Small intestine (tissue), 7 donors: ENCODE results near the gene SPEG. TPM values are rescaled to one million over a fixed set of nuclear protein-coding genes. Genes with fewer than 3 reads are reported as not detected.

ENCODE experiments used
- DNase-seq, 2 donors: peaks; one replicate each; pipeline versions ENCODE4 v3.0.0 to v3.0.0-alpha.2; 2013
- FAIRE-seq: peaks from 2 replicates; lab custom pipeline; 2012; peaks lifted over from hg19 to GRCh38; lab: Jason Lieb, UNC
- H3K27ac ChIP-seq, 3 donors: one replicate each; pipeline ENCODE4 v1.5.1; 2013; ENCODE audit warnings: low read length in 2 of 3, mild to moderate bottlenecking in 2 of 3, control low read depth in 1 of 3, inconsistent platforms in 1 of 3, low read depth in 1 of 3, moderate library complexity in 1 of 3
- H3K27me3 ChIP-seq, 3 donors: one replicate each; pipeline ENCODE4 v1.6.1; 2013; ENCODE audit warnings: low read length in 3 of 3, inconsistent platforms in 1 of 3; ENCODE audit not compliant: control insufficient read depth in 3 of 3, insufficient read depth in 3 of 3
- H3K36me3 ChIP-seq, 3 donors: one replicate each; pipeline ENCODE4 v1.6.1; 2013; ENCODE audit warnings: low read length in 3 of 3, inconsistent platforms in 1 of 3, low read depth in 1 of 3, mild to moderate bottlenecking in 1 of 3, moderate library complexity in 1 of 3; ENCODE audit not compliant: control insufficient read depth in 3 of 3, insufficient read depth in 2 of 3
- H3K4me1 ChIP-seq, 3 donors: one replicate each; pipeline ENCODE4 v1.6.1; 2013; ENCODE audit warnings: low read length in 2 of 3, inconsistent platforms in 1 of 3, low read depth in 1 of 3, mild to moderate bottlenecking in 1 of 3, moderate library complexity in 1 of 3; ENCODE audit not compliant: control insufficient read depth in 3 of 3, insufficient read depth in 2 of 3
- H3K4me3 ChIP-seq, 3 donors: one replicate each; pipeline ENCODE4 v1.5.1; 2013; ENCODE audit warnings: low read length in 3 of 3, control low read depth in 1 of 3, inconsistent platforms in 1 of 3, low read depth in 1 of 3, mild to moderate bottlenecking in 1 of 3, moderate library complexity in 1 of 3
- H3K9me3 ChIP-seq, 2 donors: one replicate each; pipeline ENCODE4 v1.6.1; 2013; ENCODE audit warnings: low read depth in 1 of 2, low read length in 1 of 2; ENCODE audit not compliant: control insufficient read depth in 2 of 2, insufficient read depth in 1 of 2
- WGBS, 3 donors: extraction: QIAGEN DNeasy Blood & Tissue Kit; methylation state at CpG; one replicate each; pipeline ENCODE4 v1.1.7; 2013; 5-methylcytosine and 5-hydroxymethylcytosine counted together
- polyA plus RNA-seq, 4 donors: library from polyadenylated mRNA; stranded (reverse) in 3 of 4; unstranded in 1 of 4; fragments of 200-250 nt in 3 of 4; fragments of 120-200 nt in 1 of 4; gene quantifications; one replicate each; pipeline versions ENCODE4 v1.2.1 to v1.2.3, GENCODE V29; 2013
- donor health status: healthy with polysubstance abuse.
- donor health status: control.
- donor health status: control.
- donor health status: Bipolar disorder and iron deficiency.
- donor health status: healthy.

The SPEG gene
- polyA plus RNA-seq, 4 donors = 0.45 to 15.7 (median 5.3) TPM

- Histone ChIP-seq H3K9me3 (no peaks in the 10 kb centered on the region), H3K27me3 (peaks cover 0 to 38% (median 6%) of the 10 kb centered on the region in 3 donors), H3K4me3 (no peak overlapping the region), H3K36me3 (peaks cover 0 to 16% (median 0%) of the 10 kb centered on the region in 3 donors), H3K4me1 (peaks cover 0 to 9% (median 0%) of the 10 kb centered on the region in 3 donors), H3K27ac (no peak overlapping the region)
- DNase-seq (no peak), FAIRE-seq (no peak)
- 77 to 85% (median 83%) methylated on average over 8 of the region's 8 CpGs for WGBS, 3 donors
Observed at GRCh38 chr2:219422952-219423534, 11.6 kb upstream of the SPEG start.

GRCh38 chr2:219423652-219424377 is 10.8 kb upstream of the SPEG start:
- FAIRE-seq = no peak

GRCh38 chr2:219425238-219426067 is 9.2 kb upstream of the SPEG start:
- FAIRE-seq (no peak), DNase-seq (no peak)
- H3K27ac ChIP-seq = no peak overlapping the region
- peaks cover 0 to 15% (median 0%) of the 10 kb centered on the region in 3 donors for H3K27me3 ChIP-seq
- 70 to 86% (median 81%) methylated on average over 7 to 8 of the region's 8 CpGs for WGBS, 3 donors
- peaks cover 0 to 15% (median 0%) of the 10 kb centered on the region in 3 donors for H3K36me3 ChIP-seq
- H3K4me3 ChIP-seq = no peak overlapping the region
- no peaks in the 10 kb centered on the region for H3K9me3 ChIP-seq
- H3K4me1 ChIP-seq = no peaks in the 10 kb centered on the region

More at GRCh38 chr2:219423652-219424377, 10.8 kb upstream of the SPEG start:
- Histone ChIP-seq H3K36me3 (peaks cover 0 to 16% (median 0%) of the 10 kb centered on the region in 3 donors), H3K27ac (no peak overlapping the region), H3K27me3 (peaks cover 0 to 31% (median 4%) of the 10 kb centered on the region in 3 donors), H3K9me3 (no peaks in the 10 kb centered on the region), H3K4me1 (peaks cover 0 to 9% (median 0%) of the 10 kb centered on the region in 3 donors), H3K4me3 (no peak overlapping the region)
- DNase-seq = no peak
- WGBS, 3 donors = 72 to 77% (median 77%) methylated on average over 12 to 14 of the region's 14 CpGs

- no peak for FAIRE-seq
- no peak for DNase-seq
- H3K4me3 ChIP-seq = no peak overlapping the region
- H3K27me3 ChIP-seq = peaks cover 0 to 10% (median 0%) of the 10 kb centered on the region in 3 donors
- H3K4me1 ChIP-seq = no peaks in the 10 kb centered on the region
- no peak overlapping the region for H3K27ac ChIP-seq
- 67 to 80% (median 79%) methylated on average over 7 of the region's 7 CpGs for WGBS, 3 donors
- H3K36me3 ChIP-seq = peaks cover 0 to 9% (median 0%) of the 10 kb centered on the region in 3 donors
- H3K9me3 ChIP-seq = no peaks in the 10 kb centered on the region
Observed at GRCh38 chr2:219426068-219426443, 8.6 kb upstream of the SPEG start.

- H3K27me3 ChIP-seq = peaks cover 0 to 6% (median 0%) of the 10 kb centered on the region in 3 donors
- peaks cover 0 to 5% (median 0%) of the 10 kb centered on the region in 3 donors for H3K36me3 ChIP-seq
- no peaks in the 10 kb centered on the region for H3K4me1 ChIP-seq
- H3K4me3 ChIP-seq = no peak overlapping the region
- WGBS, 3 donors = 75 to 85% (median 83%) methylated on average over 7 of the region's 7 CpGs
- no peak overlapping the region for H3K27ac ChIP-seq
- no peaks in the 10 kb centered on the region for H3K9me3 ChIP-seq
- DNase-seq (no peak), FAIRE-seq (no peak)
Observed at GRCh38 chr2:219426534-219427136, 8.0 kb upstream of the SPEG start.

- no peak for FAIRE-seq
- Histone ChIP-seq H3K4me1 (no peaks in the 10 kb centered on the region), H3K27ac (no peak overlapping the region), H3K36me3 (peaks cover 0 to 2% (median 0%) of the 10 kb centered on the region in 3 donors), H3K27me3 (peaks cover 0 to 6% (median 0%) of the 10 kb centered on the region in 3 donors), H3K4me3 (no peak overlapping the region), H3K9me3 (no peaks in the 10 kb centered on the region)
- no peak for DNase-seq
Observed at GRCh38 chr2:219428469-219428868, 6.2 kb upstream of the SPEG start.

GRCh38 chr2:219429958-219430606 is 4.6 kb upstream of the SPEG start:
- FAIRE-seq = no peak
- 88 to 92% (median 89%) methylated on average over 7 of the region's 7 CpGs for WGBS, 3 donors
- Histone ChIP-seq H3K4me3 (no peak overlapping the region), H3K4me1 (peaks cover 0 to 5% (median 0%) of the 10 kb centered on the region in 3 donors), H3K9me3 (no peaks in the 10 kb centered on the region), H3K36me3 (peaks cover 0 to 2% (median 0%) of the 10 kb centered on the region in 3 donors), H3K27ac (no peak overlapping the region), H3K27me3 (peaks cover 4 to 16% (median 7%) of the 10 kb centered on the region in 3 donors)
- no peak for DNase-seq
